SU-DHL-6 (cell line): ENCODE results near the gene ARMC9.
A peak's percentile ranks its signal among the peaks of the same experiment; 100 is the strongest.

Experiments used
- H2AFZ ChIP-seq: fragments of 200-600 bp; sonication (generic); 2 replicates; pipeline ENCODE4 v1.6.1; 2014; ENCODE audit warnings: low read depth, mild to moderate bottlenecking, moderate library complexity, mixed read lengths, antibody characterized with exemption, low read length; ENCODE audit not compliant: severe bottlenecking
- H3F3A ChIP-seq: fragments of 200-600 bp; shearing (Covaris generic); 2 replicates; pipeline ENCODE4 v1.6.0; 2016; ENCODE audit warnings: antibody characterized with exemption, mild to moderate bottlenecking; ENCODE audit not compliant: insufficient read depth
- H3K27ac ChIP-seq: fragments of 200-600 bp; sonication (generic); 2 replicates; pipeline ENCODE4 v1.5.1; 2016; ENCODE audit warnings: low read depth, mild to moderate bottlenecking, low read length, moderate library complexity, mixed read lengths
- H3K27me3 ChIP-seq: fragments of 200-600 bp; sonication (generic), shearing (Covaris generic); 2 replicates; pipeline ENCODE4 v1.6.0; 2014; ENCODE audit warnings: mild to moderate bottlenecking, low read length
- H3K36me3 ChIP-seq: fragments of 200-600 bp; sonication (generic); 2 replicates; pipeline ENCODE4 v1.6.1; 2014; ENCODE audit warnings: mild to moderate bottlenecking, low read length, mixed read lengths
- H3K4me2 ChIP-seq: fragments of 300-600, 200-600 bp; shearing (Covaris generic), sonication (generic); 2 replicates; pipeline ENCODE4 v1.6.0; 2014; ENCODE audit warnings: low read length, low read depth, mild to moderate bottlenecking; ENCODE audit not compliant: poor library complexity, severe bottlenecking
- H3K4me3 ChIP-seq: fragments of 200-600 bp; sonication (generic); 2 replicates; pipeline ENCODE4 v1.5.1; 2014; ENCODE audit warnings: antibody characterized with exemption, low read length, mild to moderate bottlenecking, mixed read lengths; ENCODE audit not compliant: insufficient read depth, poor library complexity, severe bottlenecking
- H3K79me2 ChIP-seq: fragments of 200-600 bp; sonication (generic); 2 replicates; pipeline ENCODE4 v1.6.1; 2014; ENCODE audit warnings: mild to moderate bottlenecking, low read length, moderate library complexity; ENCODE audit not compliant: insufficient read depth
- H3K9ac ChIP-seq: fragments of 200-600 bp; sonication (generic); 2 replicates; pipeline ENCODE4 v1.7.0; 2014; ENCODE audit warnings: mild to moderate bottlenecking, low read length
- H3K9me2 ChIP-seq: fragments of 200-600 bp; sonication (generic); replicated peaks from 2 replicates; pipeline ENCODE4 v1.6.1; 2014; ENCODE audit warnings: low read length; ENCODE audit not compliant: insufficient read depth
- H3K9me3 ChIP-seq: fragments of 200-600 bp; sonication (generic); 2 replicates; pipeline ENCODE4 v1.6.1; 2014; ENCODE audit warnings: low read length, mixed read lengths; ENCODE audit not compliant: insufficient read depth
- H4K20me1 ChIP-seq: fragments of 200-600 bp; sonication (generic); 2 replicates; pipeline ENCODE4 v1.6.1; 2014; ENCODE audit warnings: low read depth, mild to moderate bottlenecking, antibody characterized with exemption, low read length, moderate library complexity, mixed read lengths
- EZH2phosphoT487 ChIP-seq: fragments of 200-600 bp; sonication (generic), shearing (Covaris generic); conservative IDR thresholded peaks from 2 replicates; pipeline ENCODE4 v1.6.1; 2018; ENCODE audit warnings: mild to moderate bottlenecking, antibody characterized with exemption, low read length, moderate library complexity, mixed read lengths
- TF ChIP-seq, protein P1 (sequence below): fragments of 200-600 bp; sonication (generic); IDR thresholded peaks from one replicate; pipeline ENCODE4 v1.5.1; 2017; ENCODE audit warnings: antibody characterized with exemption, mild to moderate bottlenecking, low read length, moderate library complexity; ENCODE audit not compliant: insufficient read depth, poor library complexity, severe bottlenecking

ARMC9 gene

DNA sequence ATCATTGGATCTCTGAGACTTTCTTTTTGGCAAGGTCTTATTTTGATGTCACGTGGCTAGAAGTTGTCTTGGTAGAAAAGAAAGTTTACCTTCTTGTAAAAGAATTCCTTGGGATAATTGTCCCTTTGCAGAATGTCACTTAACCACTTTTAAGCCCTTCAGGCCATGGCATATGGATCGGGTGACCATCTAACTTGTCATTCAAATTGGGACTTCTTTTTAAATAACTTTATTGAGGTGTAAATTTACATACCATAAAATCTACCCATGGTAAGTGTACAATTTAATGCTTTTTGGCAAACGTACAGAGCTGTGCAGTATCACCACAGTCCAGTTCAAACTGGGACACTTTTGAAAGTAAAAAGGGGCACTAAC, 24.6 kb downstream of the ARMC9 start:
- H3F3A ChIP-seq: peaks cover 47% of the 10 kb centered on the region
- H3K4me3 ChIP-seq: peak overlapping the region; percentile 0
- no peak for TF ChIP-seq EZH2phosphoT487
- TF ChIP-seq, protein P1, sequence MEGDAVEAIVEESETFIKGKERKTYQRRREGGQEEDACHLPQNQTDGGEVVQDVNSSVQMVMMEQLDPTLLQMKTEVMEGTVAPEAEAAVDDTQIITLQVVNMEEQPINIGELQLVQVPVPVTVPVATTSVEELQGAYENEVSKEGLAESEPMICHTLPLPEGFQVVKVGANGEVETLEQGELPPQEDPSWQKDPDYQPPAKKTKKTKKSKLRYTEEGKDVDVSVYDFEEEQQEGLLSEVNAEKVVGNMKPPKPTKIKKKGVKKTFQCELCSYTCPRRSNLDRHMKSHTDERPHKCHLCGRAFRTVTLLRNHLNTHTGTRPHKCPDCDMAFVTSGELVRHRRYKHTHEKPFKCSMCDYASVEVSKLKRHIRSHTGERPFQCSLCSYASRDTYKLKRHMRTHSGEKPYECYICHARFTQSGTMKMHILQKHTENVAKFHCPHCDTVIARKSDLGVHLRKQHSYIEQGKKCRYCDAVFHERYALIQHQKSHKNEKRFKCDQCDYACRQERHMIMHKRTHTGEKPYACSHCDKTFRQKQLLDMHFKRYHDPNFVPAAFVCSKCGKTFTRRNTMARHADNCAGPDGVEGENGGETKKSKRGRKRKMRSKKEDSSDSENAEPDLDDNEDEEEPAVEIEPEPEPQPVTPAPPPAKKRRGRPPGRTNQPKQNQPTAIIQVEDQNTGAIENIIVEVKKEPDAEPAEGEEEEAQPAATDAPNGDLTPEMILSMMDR: no peak
- no peaks in the 10 kb centered on the region for H3K9me2 ChIP-seq
- peak overlapping the region; percentile 67 for H3K4me2 ChIP-seq
- peak overlapping the region; percentile 32 for H3K9ac ChIP-seq
- peaks cover 4% of the 10 kb centered on the region for H3K36me3 ChIP-seq
- H3K9me3 ChIP-seq: no peaks in the 10 kb centered on the region
- H2AFZ ChIP-seq: no peak overlapping the region
- H3K27me3 ChIP-seq: no peaks in the 10 kb centered on the region
- peak overlapping the region; percentile 92 for H3K27ac ChIP-seq
- H4K20me1 ChIP-seq: no peaks in the 10 kb centered on the region
- no peaks in the 10 kb centered on the region for H3K79me2 ChIP-seq

DNA sequence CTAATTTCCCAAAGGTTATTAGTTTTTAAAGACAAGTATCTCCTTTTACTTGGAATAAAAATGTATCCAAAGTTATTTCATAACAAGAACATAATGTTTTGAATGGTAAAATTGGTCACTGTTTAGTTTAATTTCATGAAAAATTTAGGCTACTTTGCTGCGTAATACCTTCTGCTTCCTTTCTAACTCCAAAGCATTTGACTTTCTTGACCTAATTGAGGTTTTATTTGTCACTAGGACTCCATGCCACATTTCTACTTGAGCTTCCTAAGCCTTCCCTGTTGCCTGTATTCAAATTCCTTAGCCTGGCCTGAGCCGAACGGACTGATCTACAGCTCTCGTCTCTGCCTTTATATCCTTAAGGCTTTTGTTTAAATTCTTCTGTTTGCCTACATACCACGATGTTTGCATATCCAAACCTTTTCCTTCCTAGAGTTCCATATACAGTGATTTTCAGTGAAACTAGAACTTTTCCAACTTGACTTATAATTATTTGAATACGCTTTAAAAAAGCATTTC, 25.1 kb downstream of the ARMC9 start:
- Histone ChIP-seq H3K4me3 (no peak overlapping the region), H3K36me3 (peaks cover 4% of the 10 kb centered on the region), H2AFZ (no peak overlapping the region), H3K9me2 (no peaks in the 10 kb centered on the region), H4K20me1 (no peaks in the 10 kb centered on the region), H3K27ac (peak overlapping the region; percentile 92), H3K9ac (peak overlapping the region; percentile 32; the same call in 1 of the 2 replicates), H3K27me3 (no peaks in the 10 kb centered on the region), H3K9me3 (no peaks in the 10 kb centered on the region), H3K4me2 (peak overlapping the region; percentile 67), H3K79me2 (no peaks in the 10 kb centered on the region), H3F3A (peaks cover 50% of the 10 kb centered on the region)
- TF ChIP-seq EZH2phosphoT487: no peak
- TF ChIP-seq, protein P1: no peak

DNA sequence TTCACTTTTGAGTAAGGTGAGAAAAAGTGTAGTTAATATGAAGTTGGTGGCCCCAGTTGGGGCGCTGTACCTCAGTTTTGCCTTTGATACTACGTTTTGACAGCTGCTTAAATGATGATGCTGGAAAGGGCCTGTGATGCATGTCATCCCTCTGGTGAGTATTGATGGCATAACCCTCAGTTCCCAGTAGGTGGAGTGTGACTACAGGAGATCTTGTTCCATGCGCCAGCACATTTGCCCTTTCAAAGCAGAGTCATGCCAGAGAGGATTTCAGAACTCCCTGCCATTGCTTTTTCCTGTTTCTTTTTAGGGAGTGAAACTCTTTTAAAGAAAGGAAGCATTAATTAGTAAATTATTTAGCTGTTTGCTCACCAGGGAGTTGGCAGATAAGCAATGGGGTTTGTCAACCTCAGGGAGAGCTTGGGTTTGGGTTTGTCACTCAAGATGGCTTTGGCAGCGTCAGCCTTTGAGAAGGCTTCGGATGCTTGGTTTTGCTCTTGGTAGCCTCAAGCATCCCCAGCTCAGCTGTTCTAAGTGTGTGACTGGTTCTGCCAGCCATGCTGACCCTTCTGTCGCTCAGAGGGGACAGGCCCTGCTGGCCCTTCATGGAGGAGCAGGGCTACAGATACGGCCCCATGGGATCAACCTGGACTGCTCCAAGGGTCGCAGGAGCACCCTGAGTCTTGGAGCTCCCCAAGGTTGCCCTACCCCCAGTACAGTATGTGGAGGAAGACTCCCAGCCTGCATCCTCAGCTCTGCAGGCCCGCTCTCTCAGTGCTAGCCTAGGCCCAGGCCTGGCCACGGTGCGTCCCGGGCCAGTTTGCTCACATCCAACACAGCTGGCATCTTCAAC, 29.1 kb downstream of the ARMC9 start:
- no peaks in the 10 kb centered on the region for H3K9me3 ChIP-seq
- peak overlapping the region; percentile 60 for H3K9ac ChIP-seq
- no peaks in the 10 kb centered on the region for H4K20me1 ChIP-seq
- TF ChIP-seq, protein P1: peak; percentile 80
- no peak for TF ChIP-seq EZH2phosphoT487
- H2AFZ ChIP-seq: no peak overlapping the region
- peaks cover 59% of the 10 kb centered on the region for H3F3A ChIP-seq
- H3K79me2 ChIP-seq: no peaks in the 10 kb centered on the region
- H3K4me3 ChIP-seq: no peak overlapping the region
- peak overlapping the region; percentile 96 for H3K27ac ChIP-seq
- no peaks in the 10 kb centered on the region for H3K9me2 ChIP-seq
- H3K4me2 ChIP-seq: peak overlapping the region; percentile 70
- no peaks in the 10 kb centered on the region for H3K27me3 ChIP-seq
- no peaks in the 10 kb centered on the region for H3K36me3 ChIP-seq
